IMR-90 (cell line): ENCODE results near the gene TRIM66. TPM values are rescaled to one million over a fixed set of nuclear protein-coding genes. Genes with fewer than 3 reads are reported as not detected.
A peak's percentile ranks its signal among the peaks of the same experiment; 100 is the strongest.

ENCODE experiments used
- ATAC-seq: fragments of 200-7000 bp; cut with Tn5 transposase; 2 replicates; pipeline ENCODE4 v1.9.1; 2020; ENCODE audit warnings: low read depth, mild to moderate bottlenecking, moderate library complexity
- BruUV-seq: library from RNA; stranded (reverse); fragments of 400-500 nt; replicated peaks from 2 replicates; lab custom pipeline; 2021; lab: Mats Ljungman, UMichigan
- CTCF ChIA-PET: fragments of 300-600 bp; formaldehyde crosslinking; extraction: SDS; loops from one replicate; lab custom pipeline; 2021; ENCODE audit warnings: antibody characterized with exemption; lab: Yijun Ruan, JAX
- POLR2A ChIA-PET: fragments of 300-600 bp; sonication (Branson Sonifier 250); formaldehyde crosslinking; loops from one replicate; lab custom pipeline; 2022; ENCODE audit warnings: antibody characterized with exemption; ENCODE audit not compliant: unreplicated experiment; lab: Charles Lee
- DNase-seq: peaks from one replicate; pipeline ENCODE4 v3.0.0; 2013
- H2AFZ ChIP-seq: replicated peaks from 2 replicates; pipeline ENCODE3; 2013; ENCODE audit warnings: low read length, mild to moderate bottlenecking; ENCODE audit not compliant: poor library complexity
- H2AK5ac ChIP-seq: 2 replicates; pipeline ENCODE4 v1.6.1; 2013; ENCODE audit warnings: low read depth, low read length, inconsistent platforms
- H2AK9ac ChIP-seq: replicated peaks from 2 replicates; pipeline ENCODE3; 2013; ENCODE audit warnings: mild to moderate bottlenecking, low read depth, low read length, moderate library complexity; ENCODE audit not compliant: poor library complexity
- H2BK120ac ChIP-seq: 2 replicates; pipeline ENCODE4 v1.6.1; 2013; ENCODE audit warnings: low read depth, low read length, inconsistent platforms
- H2BK15ac ChIP-seq: 3 replicates; pipeline ENCODE4 v1.6.1; 2013; ENCODE audit warnings: low read depth, low read length, inconsistent platforms
- H2BK20ac ChIP-seq: 2 replicates; pipeline ENCODE4 v1.6.1; 2013; ENCODE audit warnings: low read depth, mild to moderate bottlenecking, inconsistent platforms, low read length, moderate library complexity
- H2BK5ac ChIP-seq: 2 replicates; pipeline ENCODE4 v1.6.1; 2013; ENCODE audit warnings: mild to moderate bottlenecking, low read depth, low read length, inconsistent platforms; ENCODE audit not compliant: poor library complexity, severe bottlenecking
- H3K14ac ChIP-seq: replicated peaks from 2 replicates; pipeline ENCODE4 v1.6.1; 2013; ENCODE audit warnings: low read depth, low read length, inconsistent platforms
- H3K18ac ChIP-seq: 2 replicates; pipeline ENCODE4 v1.6.1; 2013; ENCODE audit warnings: low read depth, low read length, control low read depth
- H3K23ac ChIP-seq: 2 replicates; pipeline ENCODE4 v1.6.1; 2013; ENCODE audit warnings: low read depth, low read length, inconsistent platforms
- H3K27ac ChIP-seq: 2 replicates; pipeline ENCODE4 v1.5.1; 2013; ENCODE audit warnings: mild to moderate bottlenecking, control low read depth, low read length; ENCODE audit not compliant: insufficient read depth
- H3K27me3 ChIP-seq: 2 replicates; pipeline ENCODE4 v1.6.1; 2013; ENCODE audit warnings: low read length; ENCODE audit not compliant: control insufficient read depth, insufficient read depth
- H3K36me3 ChIP-seq: 2 replicates; pipeline ENCODE4 v1.6.1; 2013; ENCODE audit warnings: low read length, mixed read lengths; ENCODE audit not compliant: control insufficient read depth, insufficient read depth
- H3K4ac ChIP-seq: 2 replicates; pipeline ENCODE4 v1.6.1; 2013; ENCODE audit warnings: low read depth, low read length, inconsistent platforms
- H3K4me1 ChIP-seq: 2 replicates; pipeline ENCODE4 v1.6.1; 2013; ENCODE audit warnings: low read length, mixed read lengths; ENCODE audit not compliant: control insufficient read depth, insufficient read depth
- H3K4me2 ChIP-seq: 2 replicates; pipeline ENCODE4 v1.6.1; 2013; ENCODE audit warnings: low read depth, mild to moderate bottlenecking, control low read depth, low read length, moderate library complexity
- H3K4me3 ChIP-seq: 2 replicates; pipeline ENCODE4 v1.5.1; 2013; ENCODE audit warnings: low read depth, mild to moderate bottlenecking, control low read depth, low read length, moderate library complexity; ENCODE audit not compliant: insufficient read depth
- H3K56ac ChIP-seq: 2 replicates; pipeline ENCODE4 v1.6.1; 2013; ENCODE audit warnings: low read length, inconsistent platforms; ENCODE audit not compliant: insufficient read depth; ENCODE audit errors: extremely low read depth
- H3K79me1 ChIP-seq, 2 experiments: 2 replicates each; pipeline ENCODE4 v1.6.1; 2013; ENCODE audit warnings: low read length in 2 of 2, inconsistent platforms in 1 of 2, low read depth in 1 of 2
- H3K9ac ChIP-seq: 2 replicates; pipeline ENCODE4 v1.6.1; 2013; ENCODE audit warnings: low read depth, low read length, control low read depth
- H3K9me1 ChIP-seq: 2 replicates; pipeline ENCODE4 v1.6.1; 2013; ENCODE audit warnings: low read length, inconsistent platforms; ENCODE audit not compliant: insufficient read depth
- H3K9me3 ChIP-seq: 2 replicates; pipeline ENCODE4 v1.6.1; 2013; ENCODE audit warnings: low read length; ENCODE audit not compliant: control insufficient read depth, insufficient read depth
- H4K20me1 ChIP-seq: 2 replicates; pipeline ENCODE4 v1.6.1; 2013; ENCODE audit warnings: low read length, inconsistent platforms; ENCODE audit not compliant: insufficient read depth
- H4K5ac ChIP-seq: 2 replicates; pipeline ENCODE4 v1.6.1; 2013; ENCODE audit warnings: mild to moderate bottlenecking, low read depth, low read length, control low read depth
- H4K8ac ChIP-seq, 2 experiments: 2 replicates each; pipeline ENCODE4 v1.6.1; 2013; ENCODE audit warnings: low read depth in 2 of 2, low read length in 2 of 2, control low read depth in 1 of 2, inconsistent platforms in 1 of 2
- H4K91ac ChIP-seq: 2 replicates; pipeline ENCODE4 v1.6.1; 2013; ENCODE audit warnings: low read depth, low read length, inconsistent platforms; ENCODE audit not compliant: insufficient read depth
- CTCF ChIP-seq: conservative IDR thresholded peaks from 2 replicates; pipeline ENCODE4 v1.5.1; 2012; ENCODE audit warnings: mild to moderate bottlenecking, low read depth, low read length, improper control_type of control experiment
- ELK1 ChIP-seq: fragments of 150-350 bp; IDR thresholded peaks from 2 replicates; pipeline ENCODE4 v1.6.1; 2016; ENCODE audit warnings: low read depth, mild to moderate bottlenecking, low read length, moderate library complexity, borderline replicate concordance
- MAFK ChIP-seq: IDR thresholded peaks from 2 replicates; pipeline ENCODE4 v1.6.1; 2012; ENCODE audit warnings: low read depth, low read length, improper control_type of control experiment
- POLR2A ChIP-seq: IDR thresholded peaks from 2 replicates; pipeline ENCODE4 v1.6.1; 2012; ENCODE audit warnings: mild to moderate bottlenecking, low read depth, low read length
- RFX5 ChIP-seq: IDR thresholded peaks from 2 replicates; pipeline ENCODE4 v1.8.0; 2012; ENCODE audit warnings: low read depth, mild to moderate bottlenecking, low read length, moderate library complexity
- WGBS, 2 experiments: methylation state at CpG; one replicate each; pipeline versions ENCODE4 v1.1.5 to v1.1.7; 2013; ENCODE audit warnings: missing lambda C conversion rate in 2 of 2; ENCODE audit not compliant: insufficient read length in 1 of 2; ENCODE audit errors: extremely low coverage in 2 of 2; 5-methylcytosine and 5-hydroxymethylcytosine counted together
- dilution Hi-C: fragments of 300-500 bp; cut with HindIII; formaldehyde crosslinking; loops from one replicate; pipeline ENCODE4 v1.14.3; 2018; ENCODE audit warnings: low sequenced_read_pairs; ENCODE audit not compliant: unreplicated experiment
- in situ Hi-C: fragments of 300-500 bp; cut with MboI; formaldehyde crosslinking; loops from 3 replicates; pipeline ENCODE4 v1.14.3; 2019; ENCODE audit warnings: low sequenced_read_pairs, inconsistent platforms, mixed read lengths
- intact Hi-C: fragments of 100-400 bp; cut with micrococcal nuclease; formaldehyde crosslinking; loops from 2 replicates; pipeline ENCODE4 v1.10.0; 2022
- polyA plus RNA-seq, 3 experiments: library from polyadenylated mRNA; depleted of rRNA; stranded (reverse); fragments of >200 nt; gene quantifications; 2 replicates each; pipeline ENCODE4 v1.2.3, GENCODE V29; 2012; ENCODE audit warnings: low replicate concordance in 1 of 3
- total RNA-seq: library from RNA; depleted of rRNA; stranded (reverse); fragments of >200 nt; gene quantifications from 2 replicates; pipeline ENCODE4 v1.2.3, GENCODE V29; 2012

Gene TRIM66
- total and polyA plus RNA-seq, 2 of the 4 experiments (the other 2 are of a cell fraction), result 4.4 to 5.0 TPM

GRCh38 chr11:8719721-8720120 lies 37.3 kb upstream of the TRIM66 start:
- H4K8ac ChIP-seq, result peak overlapping the region; percentile 54 to 97
- WGBS, 2 experiments, result no CpG with 5 or more reads among the region's 3 CpGs
- peak overlapping the region; percentile 68 for H3K4me2 ChIP-seq
- H3K9me1 ChIP-seq, result peaks cover 69% of the 10 kb centered on the region
- H2BK20ac ChIP-seq, result peak overlapping the region; percentile 98
- no peaks in the 10 kb centered on the region for H3K27me3 ChIP-seq
- peak overlapping the region; percentile 97 for H3K14ac ChIP-seq
- H2BK15ac ChIP-seq, result peak overlapping the region; percentile 69
- peak overlapping the region; percentile 99 for H2BK120ac ChIP-seq
- H3K9me3 ChIP-seq, result no peaks in the 10 kb centered on the region
- ChIA-PET POLR2A (interaction anchor here (0.5 to 1.2 kb wide), 4 partner anchors 10 to 115 kb away, joined by 3 read pairs; no protein-coding TSS in a partner anchor), CTCF (interaction anchor here (1.2 to 1.5 kb wide), 2 partner anchors 31 to 49 kb away, joined by 4 to 9 read pairs; no protein-coding TSS in a partner anchor)
- peaks cover 61% of the 10 kb centered on the region for H3K4me1 ChIP-seq
- DNase-seq (no peak), ATAC-seq (no peak; the same call in 1 of the 2 replicates)
- peak overlapping the region; percentile 95 for H4K5ac ChIP-seq
- H2AFZ ChIP-seq, result peak overlapping the region; percentile 79
- H3K9ac ChIP-seq, result peak overlapping the region; percentile 20
- no peaks in the 10 kb centered on the region for H4K20me1 ChIP-seq
- H2AK5ac ChIP-seq, result peak overlapping the region; percentile 98
- peaks cover 28% of the 10 kb centered on the region for H3K36me3 ChIP-seq
- TF ChIP-seq RFX5 (no peak), ELK1 (no peak), POLR2A (no peak), MAFK (peak; percentile 29; the same call in 1 of the 2 replicates), CTCF (no peak)
- H3K4me3 ChIP-seq, result no peak overlapping the region; the same call in 1 of the 2 replicates
- H2AK9ac ChIP-seq, result peak overlapping the region; percentile 93
- no TSS peak for BruUV-seq
- intact Hi-C loops, result loop anchor here (2.0 to 10.0 kb wide), 6 partner anchors 31 to 195 kb away; partner anchors contain the start of gene AKIP1
- H3K79me1 ChIP-seq, result peaks cover 19 to 85% of the 10 kb centered on the region in 2 experiments
- H3K27ac ChIP-seq, result peak overlapping the region; percentile 99
- H4K91ac ChIP-seq, result peak overlapping the region; percentile 99
- peak overlapping the region; percentile 97 for H3K56ac ChIP-seq
- peak overlapping the region; percentile 100 for H3K4ac ChIP-seq
- peak overlapping the region; percentile 100 for H3K23ac ChIP-seq
- H3K18ac ChIP-seq, result peak overlapping the region; percentile 93
- in situ Hi-C loops, result no loop called here
- peak overlapping the region; percentile 99 for H2BK5ac ChIP-seq
- dilution Hi-C loops, result no loop called here
